Lower lobe of right lung (tissue), 2 donors: ENCODE data around the gene RNU1-3. TPM values are rescaled to one million over a fixed set of nuclear protein-coding genes. Genes with fewer than 3 reads are reported as not detected.
"Not testable (repeated sequence)": the region's sequence is repeated elsewhere in the genome, so short reads cannot be mapped to it uniquely, and the experiment has no call there.

Experiments used
- ATAC-seq, 2 donors: fragments of 200-7000 bp; cut with Tn5 transposase; one replicate each; pipeline ENCODE4 v1.9.1; 2020 to 2022; ENCODE audit warnings: mild to moderate bottlenecking in 2 of 2, moderate library complexity in 2 of 2
- DNase-seq: peaks from one replicate; pipeline ENCODE4 v3.0.0-alpha.2; 2020
- H3K27ac ChIP-seq: fragments of 200-600 bp; one replicate; pipeline ENCODE4 v1.8.0; 2022
- H3K27me3 ChIP-seq: fragments of 200-600 bp; one replicate; pipeline ENCODE4 v1.8.0; 2022; ENCODE audit warnings: low read depth
- H3K36me3 ChIP-seq: fragments of 200-600 bp; one replicate; pipeline ENCODE4 v1.8.0; 2022; ENCODE audit warnings: mild to moderate bottlenecking
- H3K4me1 ChIP-seq: fragments of 200-600 bp; one replicate; pipeline ENCODE4 v1.8.0; 2022
- H3K4me3 ChIP-seq: fragments of 200-600 bp; one replicate; pipeline ENCODE4 v1.8.0; 2022; ENCODE audit warnings: mild to moderate bottlenecking
- H3K9me3 ChIP-seq: fragments of 200-600 bp; one replicate; pipeline ENCODE4 v1.8.0; 2022
- intact Hi-C: fragments of 100-400 bp; cut with DNase I; formaldehyde crosslinking; loops from one replicate; pipeline ENCODE4 v1.11.0; 2022
- total RNA-seq: library from RNA; stranded (reverse); fragmentation: NEBNext Ultra II Directional; extraction: Animal tissue kit (Norgen Biotek cat#: 25700); gene quantifications from one replicate; pipeline ENCODE4 v1.2.1, GENCODE V29; 2021
- TF ChIP-seq, protein P1 (sequence below): fragments of 200-600 bp; IDR thresholded peaks from one replicate; pipeline ENCODE4 v1.8.0; 2022; ENCODE audit warnings: antibody characterized with exemption, mild to moderate bottlenecking
- donor health status: DM: no; HTN: yes; CAD: no; lungs with severe emphysema.

Gene RNU1-3
- total RNA-seq, 1 donor from 2014 or later, result 6,803 TPM

DNA sequence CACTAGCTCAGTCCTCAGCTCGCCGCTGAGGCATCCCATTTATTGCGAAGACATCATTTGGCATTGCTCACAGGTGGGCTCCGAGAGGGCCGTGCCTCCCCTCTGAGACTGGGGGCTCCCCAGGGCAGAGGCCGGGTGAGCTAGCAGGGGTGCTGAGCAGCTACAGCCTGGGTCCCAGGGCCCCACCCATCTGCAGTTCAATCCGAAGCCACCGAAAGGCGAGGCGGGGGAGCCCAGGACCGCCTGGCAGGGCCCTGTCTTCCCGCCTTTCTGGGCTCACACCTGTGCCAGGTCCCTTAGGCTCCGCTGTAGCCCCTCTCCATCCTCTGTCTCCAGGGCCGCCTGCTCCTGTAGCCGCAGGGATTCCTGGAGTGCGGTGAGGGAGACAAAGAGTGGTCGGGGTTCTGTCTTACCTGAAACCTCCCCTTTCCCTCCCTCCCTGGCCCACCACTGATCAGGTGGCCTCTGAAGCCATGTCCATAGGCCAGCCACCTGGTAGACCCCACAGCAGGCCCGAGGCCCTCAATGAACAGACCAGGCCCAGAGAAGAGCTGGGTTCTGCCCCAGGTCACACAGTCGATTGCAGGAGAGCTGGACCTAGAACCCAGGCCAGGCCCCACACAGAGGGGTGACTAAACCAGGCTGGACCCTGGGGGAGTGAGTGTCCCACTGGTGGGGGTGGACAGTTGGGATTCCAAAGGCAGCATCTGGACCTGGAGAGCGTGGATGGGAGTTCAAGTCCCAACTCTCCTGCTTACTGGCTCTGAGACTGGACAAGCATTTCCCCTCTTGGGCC is 35.3 kb downstream of the RNU1-3 start:
- intact Hi-C loops, result no loop called here
- H3K36me3 ChIP-seq, result peaks cover 84% of the 10 kb centered on the region
- ATAC-seq (peak in 1 of 2 donors; percentile 7), DNase-seq (peak; percentile 54)
- H3K4me1 ChIP-seq, result no peaks in the 10 kb centered on the region
- TF ChIP-seq, protein P1, sequence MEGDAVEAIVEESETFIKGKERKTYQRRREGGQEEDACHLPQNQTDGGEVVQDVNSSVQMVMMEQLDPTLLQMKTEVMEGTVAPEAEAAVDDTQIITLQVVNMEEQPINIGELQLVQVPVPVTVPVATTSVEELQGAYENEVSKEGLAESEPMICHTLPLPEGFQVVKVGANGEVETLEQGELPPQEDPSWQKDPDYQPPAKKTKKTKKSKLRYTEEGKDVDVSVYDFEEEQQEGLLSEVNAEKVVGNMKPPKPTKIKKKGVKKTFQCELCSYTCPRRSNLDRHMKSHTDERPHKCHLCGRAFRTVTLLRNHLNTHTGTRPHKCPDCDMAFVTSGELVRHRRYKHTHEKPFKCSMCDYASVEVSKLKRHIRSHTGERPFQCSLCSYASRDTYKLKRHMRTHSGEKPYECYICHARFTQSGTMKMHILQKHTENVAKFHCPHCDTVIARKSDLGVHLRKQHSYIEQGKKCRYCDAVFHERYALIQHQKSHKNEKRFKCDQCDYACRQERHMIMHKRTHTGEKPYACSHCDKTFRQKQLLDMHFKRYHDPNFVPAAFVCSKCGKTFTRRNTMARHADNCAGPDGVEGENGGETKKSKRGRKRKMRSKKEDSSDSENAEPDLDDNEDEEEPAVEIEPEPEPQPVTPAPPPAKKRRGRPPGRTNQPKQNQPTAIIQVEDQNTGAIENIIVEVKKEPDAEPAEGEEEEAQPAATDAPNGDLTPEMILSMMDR, result no peak
- no peaks in the 10 kb centered on the region for H3K9me3 ChIP-seq
- no peaks in the 10 kb centered on the region for H3K27me3 ChIP-seq
- no peak overlapping the region for H3K27ac ChIP-seq
- H3K4me3 ChIP-seq, result no peak overlapping the region

DNA sequence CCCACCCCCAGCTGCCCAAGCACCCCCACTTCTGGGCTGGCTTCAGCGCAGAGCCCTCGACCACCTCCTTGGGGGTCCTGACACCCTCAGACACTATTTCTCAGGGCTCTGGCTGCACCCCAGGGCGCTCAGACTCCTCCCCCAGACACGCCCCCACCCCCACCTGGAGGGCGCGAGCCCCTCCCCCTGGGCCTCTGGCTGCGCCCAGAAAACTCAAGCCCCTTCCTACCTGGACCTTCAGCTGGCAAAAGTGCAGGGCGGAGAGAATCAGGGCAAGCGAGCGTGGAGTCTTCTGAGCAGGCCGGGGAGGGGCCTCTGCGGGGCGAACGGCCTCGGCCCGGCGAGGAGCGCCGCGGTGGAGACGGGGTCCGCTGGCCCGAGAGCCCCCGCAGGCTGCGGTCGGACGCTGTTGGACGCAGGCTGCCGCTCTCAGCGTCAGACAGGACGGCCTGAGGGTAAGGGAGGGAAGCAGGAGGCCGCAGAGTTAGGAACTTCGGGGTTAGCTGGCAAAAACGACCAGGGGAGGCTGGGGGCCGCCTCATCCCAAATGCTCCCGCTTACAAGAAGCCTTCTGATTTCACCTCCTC is 36.0 kb downstream of the RNU1-3 start:
- H3K36me3 ChIP-seq, result peaks cover 91% of the 10 kb centered on the region
- no peak overlapping the region for H3K4me3 ChIP-seq
- TF ChIP-seq, protein P1, result no peak
- H3K9me3 ChIP-seq, result no peaks in the 10 kb centered on the region
- intact Hi-C loops, result no loop called here
- peak in 1 of 2 donors; percentile 3 for ATAC-seq
- H3K27ac ChIP-seq, result no peak overlapping the region
- H3K4me1 ChIP-seq, result no peaks in the 10 kb centered on the region
- DNase-seq, result peak; percentile 49
- no peaks in the 10 kb centered on the region for H3K27me3 ChIP-seq

GRCh38 chr1:16629916-16630530 is 36.7 kb downstream of the RNU1-3 start:
- ATAC-seq (peak; percentile 1 to 3), DNase-seq (peak; percentile 56)
- peaks cover 97% of the 10 kb centered on the region for H3K36me3 ChIP-seq
- H3K4me1 ChIP-seq, H3K9me3 ChIP-seq, H3K27ac ChIP-seq, H3K4me3 ChIP-seq, H3K27me3 ChIP-seq, intact Hi-C loops: not testable (repeated sequence)

DNA sequence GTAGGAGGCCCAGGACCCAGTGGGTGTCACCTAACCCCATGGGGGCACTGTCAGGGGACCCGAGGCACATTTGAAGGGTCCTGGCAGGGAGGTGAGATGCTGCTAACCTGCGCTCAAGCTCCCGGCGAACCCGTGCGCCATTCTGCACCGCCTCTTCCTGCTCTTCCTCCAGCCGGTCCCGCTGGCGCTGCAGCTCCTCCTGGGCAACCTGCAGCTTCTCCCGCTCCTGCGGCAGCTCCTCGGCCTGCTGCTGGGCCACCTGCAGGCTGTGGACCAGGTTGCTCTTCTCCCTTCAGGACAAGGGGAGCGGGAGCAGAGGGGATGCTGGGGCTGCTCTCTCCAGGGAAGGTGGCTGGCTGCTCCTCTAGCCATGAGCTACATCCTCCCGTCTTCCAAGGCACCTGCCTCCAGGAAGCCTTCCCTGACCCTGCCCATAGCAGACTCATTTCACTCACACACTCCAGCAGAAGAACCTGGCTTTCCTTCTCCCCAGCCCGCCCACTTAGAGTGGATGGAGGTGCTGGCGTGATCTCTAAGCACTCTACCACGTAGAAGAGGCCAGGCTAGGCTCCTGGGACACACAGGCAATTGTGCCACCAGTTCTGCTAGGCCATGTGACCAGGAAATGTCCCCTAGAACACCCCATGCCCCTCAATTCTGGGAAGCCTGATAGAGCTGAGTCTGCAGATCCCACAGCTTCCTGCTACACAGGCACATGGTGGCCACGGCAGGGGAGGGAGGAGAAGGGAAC is 38.2 kb downstream of the RNU1-3 start:
- H3K27ac ChIP-seq, result no peak overlapping the region
- H3K9me3 ChIP-seq, result no peaks in the 10 kb centered on the region
- ATAC-seq (no peak), DNase-seq (peak; percentile 52)
- peaks cover 98% of the 10 kb centered on the region for H3K36me3 ChIP-seq
- TF ChIP-seq, protein P1, result no peak
- H3K4me1 ChIP-seq, result no peaks in the 10 kb centered on the region
- no peak overlapping the region for H3K4me3 ChIP-seq
- intact Hi-C loops, result no loop called here
- no peaks in the 10 kb centered on the region for H3K27me3 ChIP-seq

DNA sequence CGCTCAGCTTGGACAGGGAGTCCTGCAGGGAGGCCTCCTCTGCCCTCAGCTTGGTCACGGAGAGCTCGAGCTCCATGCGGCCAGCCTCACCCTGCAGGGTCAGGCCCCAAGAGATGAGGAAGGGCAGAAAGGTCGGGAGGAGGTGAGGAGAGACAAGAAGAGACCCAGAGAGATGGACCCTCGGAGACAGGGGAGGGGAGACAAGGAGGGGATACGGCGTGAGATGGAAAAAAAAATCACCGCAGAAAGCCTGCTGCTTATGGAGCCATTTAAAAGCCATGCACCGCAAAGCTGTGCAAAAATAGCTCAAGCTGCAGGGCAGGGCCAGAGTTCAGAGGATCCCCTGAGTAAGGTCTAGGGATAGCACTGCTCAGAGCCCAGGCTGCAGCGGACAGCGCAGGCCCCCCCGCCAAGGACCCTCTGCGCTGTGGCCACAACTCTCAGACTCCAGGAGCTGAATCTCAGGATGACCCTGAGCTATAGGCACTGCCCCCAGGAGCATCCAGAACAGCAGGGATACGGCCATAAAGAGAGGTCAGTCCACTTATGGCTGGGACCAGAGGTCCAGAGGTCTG is 40.3 kb downstream of the RNU1-3 start:
- ATAC-seq, H3K9me3 ChIP-seq, H3K27me3 ChIP-seq, H3K4me3 ChIP-seq, H3K4me1 ChIP-seq, intact Hi-C loops, H3K27ac ChIP-seq: not testable (repeated sequence)
- H3K36me3 ChIP-seq, result peaks cover 98% of the 10 kb centered on the region
- DNase-seq, result peak; percentile 48
